HG03565 (cell line): ENCODE results near the gene AZU1.

Experiments used
- ATAC-seq: cut with Tn5 transposase; IDR thresholded peaks from one replicate; pipeline ENCODE4 v1.9.1; 2021; ENCODE audit warnings: mild to moderate bottlenecking, moderate library complexity; ENCODE audit not compliant: unreplicated experiment

Gene AZU1

GRCh38 chr19:827710-828321 is at the start of gene AZU1:
AZU1 (plus strand) TSS chr19:827837; CDS start chr19:827847, 10 bp downstream.
- no peak for ATAC-seq

GRCh38 chr19:778910-779653 is 48.6 kb upstream of the AZU1 start:
- ATAC-seq: no peak

- ATAC-seq: no peak
These were observed 46.7 kb upstream of the AZU1 start for GRCh38 chr19:780935-781334.

- no peak for ATAC-seq
These were observed 45.8 kb upstream of the AZU1 start for GRCh38 chr19:781800-782184.

- no peak for ATAC-seq
These were observed 45.3 kb upstream of the AZU1 start for GRCh38 chr19:782185-782877.

GRCh38 chr19:782878-783668 is 44.6 kb upstream of the AZU1 start:
- no peak for ATAC-seq

GRCh38 chr19:784541-784940 is 43.1 kb upstream of the AZU1 start:
- no peak for ATAC-seq

GRCh38 chr19:787536-787935 is 40.1 kb upstream of the AZU1 start:
- no peak for ATAC-seq

- ATAC-seq: no peak
These were observed 39.0 kb upstream of the AZU1 start for GRCh38 chr19:788686-788982.

GRCh38 chr19:788983-789700 is 38.5 kb upstream of the AZU1 start:
- no peak for ATAC-seq

- ATAC-seq: no peak
These were observed 38.0 kb upstream of the AZU1 start for GRCh38 chr19:789701-790060.

GRCh38 chr19:791007-791566 is 36.5 kb upstream of the AZU1 start:
- no peak for ATAC-seq

- ATAC-seq: no peak
These were observed 35.9 kb upstream of the AZU1 start for GRCh38 chr19:791567-792305.

- ATAC-seq: no peak
These were observed 35.2 kb upstream of the AZU1 start for GRCh38 chr19:792306-792885.

- no peak for ATAC-seq
These were observed 33.8 kb upstream of the AZU1 start for GRCh38 chr19:793806-794205.

GRCh38 chr19:795073-795611 is 32.5 kb upstream of the AZU1 start:
- ATAC-seq: no peak

GRCh38 chr19:795691-796581 is 31.7 kb upstream of the AZU1 start:
- no peak for ATAC-seq
